DOHH2 (cell line): ENCODE measurements around the gene C1RL.

ENCODE experiments used
- H3F3A ChIP-seq: fragments of 200-600 bp; sonication (generic), shearing (Covaris generic); 2 replicates; pipeline ENCODE4 v1.6.0; 2016; ENCODE audit warnings: antibody characterized with exemption, mild to moderate bottlenecking; ENCODE audit not compliant: control insufficient read depth, insufficient read depth
- H3K27ac ChIP-seq: fragments of 200-600 bp; sonication (generic); 2 replicates; pipeline ENCODE4 v1.5.1; 2014; ENCODE audit warnings: low read depth, mild to moderate bottlenecking, low read length, moderate library complexity
- H3K27me3 ChIP-seq: fragments of 200-600 bp; sonication (generic); 2 replicates; pipeline ENCODE4 v1.6.1; 2014; ENCODE audit warnings: mild to moderate bottlenecking, low read length, mixed read lengths; ENCODE audit not compliant: control insufficient read depth
- H3K36me3 ChIP-seq: fragments of 200-600 bp; sonication (generic); 2 replicates; pipeline ENCODE4 v1.6.1; 2014; ENCODE audit warnings: mild to moderate bottlenecking, low read length, moderate library complexity, mixed read lengths; ENCODE audit not compliant: control insufficient read depth
- H3K4me1 ChIP-seq: fragments of 200-600 bp; sonication (generic); 2 replicates; pipeline ENCODE4 v1.6.1; 2014; ENCODE audit warnings: mild to moderate bottlenecking, low read length, mixed read lengths; ENCODE audit not compliant: control insufficient read depth
- H3K4me2 ChIP-seq: fragments of 200-600 bp; sonication (generic); 2 replicates; pipeline ENCODE4 v1.6.0; 2014; ENCODE audit warnings: mild to moderate bottlenecking, low read length, moderate library complexity
- H3K4me3 ChIP-seq: fragments of 200-600 bp; sonication (generic); 2 replicates; pipeline ENCODE4 v1.5.1; 2014; ENCODE audit warnings: mild to moderate bottlenecking, low read length, mixed read lengths
- H3K79me2 ChIP-seq: fragments of 200-600 bp; sonication (generic); 2 replicates; pipeline ENCODE4 v1.6.1; 2014; ENCODE audit warnings: mild to moderate bottlenecking, low read length, mixed read lengths; ENCODE audit not compliant: control insufficient read depth
- H3K9me2 ChIP-seq: fragments of 200-600 bp; sonication (generic); replicated peaks from 2 replicates; pipeline ENCODE4 v1.6.1; 2014; ENCODE audit warnings: mild to moderate bottlenecking, low read length, mixed read lengths; ENCODE audit not compliant: control insufficient read depth
- H3K9me3 ChIP-seq: fragments of 200-600 bp; sonication (generic); 2 replicates; pipeline ENCODE4 v1.6.1; 2014; ENCODE audit warnings: antibody characterized with exemption, low read length, mixed read lengths; ENCODE audit not compliant: control insufficient read depth, insufficient read depth
- H4K20me1 ChIP-seq: fragments of 200-600 bp; sonication (generic); 2 replicates; pipeline ENCODE4 v1.6.0; 2014; ENCODE audit warnings: low read depth, mild to moderate bottlenecking, antibody characterized with exemption, low read length, moderate library complexity; ENCODE audit not compliant: control insufficient read depth, insufficient read depth
- CTCF ChIP-seq: fragments of 200-600 bp; sonication (generic); IDR thresholded peaks from one replicate; pipeline ENCODE4 v1.5.1; 2014; ENCODE audit warnings: antibody characterized with exemption, mild to moderate bottlenecking, low read depth, low read length; ENCODE audit not compliant: poor library complexity, severe bottlenecking
- EZH2phosphoT487 ChIP-seq: fragments of 200-600 bp; sonication (generic); IDR thresholded peaks from 2 replicates; pipeline ENCODE4 v1.6.1; 2017; ENCODE audit warnings: borderline replicate concordance, mild to moderate bottlenecking, antibody characterized with exemption, low read length, moderate library complexity, mixed read lengths

The C1RL gene

GRCh38 chr12:7061596-7061995 is 47.4 kb downstream of the C1RL start:
- H3K4me3 ChIP-seq = no peak overlapping the region
- H3K9me3 ChIP-seq = no peaks in the 10 kb centered on the region
- peaks cover 43% of the 10 kb centered on the region for H3K27me3 ChIP-seq
- no peaks in the 10 kb centered on the region for H3K9me2 ChIP-seq
- H3F3A ChIP-seq = no peaks in the 10 kb centered on the region
- H3K27ac ChIP-seq = no peak overlapping the region
- H3K4me1 ChIP-seq = no peaks in the 10 kb centered on the region
- H3K79me2 ChIP-seq = no peaks in the 10 kb centered on the region
- TF ChIP-seq CTCF (no peak), EZH2phosphoT487 (no peak)
- no peaks in the 10 kb centered on the region for H3K36me3 ChIP-seq
- no peaks in the 10 kb centered on the region for H4K20me1 ChIP-seq
- no peak overlapping the region for H3K4me2 ChIP-seq

- H3K4me1 ChIP-seq = no peaks in the 10 kb centered on the region
- H3F3A ChIP-seq = no peaks in the 10 kb centered on the region
- no peaks in the 10 kb centered on the region for H3K36me3 ChIP-seq
- H3K79me2 ChIP-seq = no peaks in the 10 kb centered on the region
- peaks cover 43% of the 10 kb centered on the region for H3K27me3 ChIP-seq
- H3K9me2 ChIP-seq = no peaks in the 10 kb centered on the region
- H3K4me3 ChIP-seq = no peak overlapping the region
- no peaks in the 10 kb centered on the region for H3K9me3 ChIP-seq
- H3K4me2 ChIP-seq = no peak overlapping the region
- no peak overlapping the region for H3K27ac ChIP-seq
- TF ChIP-seq CTCF (no peak), EZH2phosphoT487 (no peak)
- H4K20me1 ChIP-seq = no peaks in the 10 kb centered on the region
These were observed 47.9 kb downstream of the C1RL start for GRCh38 chr12:7061138-7061537.

- Histone ChIP-seq H3K9me2 (no peaks in the 10 kb centered on the region), H4K20me1 (no peaks in the 10 kb centered on the region), H3F3A (no peaks in the 10 kb centered on the region), H3K9me3 (no peaks in the 10 kb centered on the region), H3K27me3 (peaks cover 46% of the 10 kb centered on the region), H3K4me1 (no peaks in the 10 kb centered on the region), H3K4me3 (no peak within 1 kb of the TSS), H3K79me2 (no peaks in the 10 kb centered on the region), H3K4me2 (no peak within 1 kb of the TSS), H3K36me3 (no peaks in the 10 kb centered on the region), H3K27ac (no peak within 1 kb of the TSS)
- no peak for TF ChIP-seq EZH2phosphoT487
- TF ChIP-seq CTCF = no peak
These were observed 48.6 kb downstream of the C1RL start, which contains the start of gene C1S for GRCh38 chr12:7060353-7060954. Gene C1S (plus strand): TSS chr12:7060718. CDS start chr12:7061913, 1,195 bp downstream.
